Measurements from ENCODE around the gene SOBP.
"Not testable (repeated sequence)": the region's sequence is repeated elsewhere in the genome, so short reads cannot be mapped to it uniquely, and the experiment has no call there.

Gene SOBP

GRCh38 chr6:107488174-107488874 is 1.6 kb upstream of the SOBP start:
- DNase-seq (ENCODE audit: low read depth in 4 of 4, low spot score in 1 of 4), result no peak

- DNase-seq (ENCODE audit: low read depth in 4 of 4, low spot score in 1 of 4), result no peak
Measured at GRCh38 chr6:107488875-107489635, 862 bp upstream of the SOBP start.

GRCh38 chr6:107490566-107491137 is 735 bp downstream of the SOBP start:
- DNase-seq (ENCODE audit: low read depth in 4 of 4, low spot score in 1 of 4), result no peak

GRCh38 chr6:107491138-107491609 is 1.3 kb downstream of the SOBP start:
- no peak for DNase-seq (ENCODE audit: low read depth in 4 of 4, low spot score in 1 of 4)

DNA sequence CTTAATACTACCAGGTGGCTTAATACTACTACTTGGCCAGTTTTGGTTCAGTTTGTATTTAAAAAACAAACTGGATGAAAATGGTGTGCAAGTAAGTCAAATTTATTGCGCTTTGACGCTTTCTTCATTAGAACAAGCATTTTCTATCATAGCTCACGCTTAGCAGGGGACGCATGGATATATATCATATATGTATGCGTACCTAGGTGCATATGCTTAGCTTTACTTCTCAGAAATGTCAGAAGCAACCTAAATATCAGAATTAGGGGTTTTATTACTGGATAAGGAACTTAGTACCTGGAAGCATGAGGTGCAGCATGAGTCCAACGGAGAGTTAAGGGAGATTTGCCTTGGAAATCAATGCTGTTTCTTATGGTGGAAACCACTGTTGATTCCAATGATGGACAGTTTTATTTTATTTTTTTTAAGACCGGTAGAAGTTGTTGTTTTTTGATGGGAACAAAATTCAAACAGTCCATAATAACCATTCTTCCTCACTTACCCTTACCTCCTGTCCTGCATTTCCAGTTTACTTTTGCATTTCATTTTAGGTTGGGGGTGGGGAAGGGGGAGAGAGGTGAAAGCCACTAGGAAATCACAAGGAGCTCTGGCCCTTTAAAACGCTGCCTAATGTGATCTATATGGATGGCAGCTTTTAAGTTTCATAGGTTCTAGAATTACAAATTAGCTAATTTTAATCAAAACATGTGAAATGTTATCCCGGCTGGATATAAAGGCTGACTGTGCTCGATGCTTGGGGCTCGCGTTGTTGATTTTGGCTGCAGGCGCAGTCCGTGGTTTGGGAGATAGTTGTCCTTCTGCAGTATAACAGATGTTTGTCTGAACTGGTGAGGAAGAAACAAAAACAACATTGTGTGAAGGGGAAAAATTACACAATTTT is 2.1 kb downstream of the SOBP start:
- no peak for DNase-seq (ENCODE audit: low read depth in 4 of 4, low spot score in 1 of 4)

DNA sequence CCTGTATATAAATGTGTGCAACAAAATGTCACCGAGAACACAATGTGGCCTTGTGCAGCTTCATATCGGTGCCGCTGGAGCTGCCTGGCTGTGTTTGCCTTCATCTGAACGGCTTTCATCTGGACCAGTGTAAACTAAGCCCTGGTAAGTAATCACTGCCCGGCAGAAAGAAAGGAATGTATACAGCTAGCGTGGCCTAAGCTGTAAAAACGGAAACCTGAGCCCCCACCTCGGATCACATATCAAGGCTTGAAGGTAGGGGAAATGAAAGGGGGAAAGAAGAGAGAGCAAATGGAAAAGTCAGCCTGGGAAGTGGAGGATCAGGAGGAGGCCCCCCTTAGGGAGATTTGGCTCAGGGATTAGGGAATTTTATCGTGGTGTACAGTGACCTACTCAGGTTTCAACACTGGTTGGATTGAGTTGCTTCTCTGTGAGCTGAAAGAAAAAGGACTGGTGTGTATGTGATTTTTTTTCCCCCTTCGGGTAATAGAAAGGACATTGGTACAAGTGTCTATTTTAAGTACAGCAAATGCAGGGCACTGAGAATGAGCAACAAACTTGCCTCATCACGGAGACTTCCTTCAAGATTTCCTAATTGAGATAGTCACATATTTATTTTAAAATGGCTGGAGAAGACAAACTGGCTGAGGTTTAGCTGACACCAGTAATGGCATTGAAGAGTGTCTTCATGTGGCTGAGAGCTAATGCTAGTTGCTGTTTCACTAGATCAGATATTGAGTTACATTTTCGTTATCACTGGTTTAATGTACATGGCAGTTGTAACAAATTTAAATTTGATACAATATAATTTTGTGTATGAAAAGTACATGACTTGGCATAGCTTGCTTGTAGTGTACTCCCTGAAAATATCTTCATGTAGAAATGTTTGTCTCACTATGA is 3.5 kb downstream of the SOBP start:
- no peak for DNase-seq (ENCODE audit: low read depth in 4 of 4, low spot score in 1 of 4)

DNA sequence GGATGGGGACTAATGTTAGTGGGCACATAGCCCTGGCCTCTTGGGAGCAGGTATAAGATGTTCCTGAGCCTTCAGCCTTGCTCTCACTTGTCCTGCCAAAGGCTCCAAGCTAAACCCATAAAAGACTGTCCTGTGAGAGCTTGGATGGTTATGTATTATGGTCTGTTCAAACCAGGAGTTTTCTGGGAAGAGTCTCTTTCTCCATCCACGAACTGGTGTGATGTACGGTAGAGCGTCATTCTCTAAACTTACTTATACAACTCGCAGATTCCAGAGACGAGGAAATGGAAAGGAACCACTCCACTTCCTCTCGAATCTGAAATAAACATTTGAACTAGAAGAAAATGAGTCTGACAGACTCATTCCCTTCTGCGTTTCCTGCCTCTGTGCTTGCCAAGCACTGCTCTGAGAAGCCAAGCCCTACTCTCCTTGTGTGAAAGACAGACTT is 5.3 kb downstream of the SOBP start:
- DNase-seq (ENCODE audit: low read depth in 4 of 4, low spot score in 1 of 4), result no peak

DNA sequence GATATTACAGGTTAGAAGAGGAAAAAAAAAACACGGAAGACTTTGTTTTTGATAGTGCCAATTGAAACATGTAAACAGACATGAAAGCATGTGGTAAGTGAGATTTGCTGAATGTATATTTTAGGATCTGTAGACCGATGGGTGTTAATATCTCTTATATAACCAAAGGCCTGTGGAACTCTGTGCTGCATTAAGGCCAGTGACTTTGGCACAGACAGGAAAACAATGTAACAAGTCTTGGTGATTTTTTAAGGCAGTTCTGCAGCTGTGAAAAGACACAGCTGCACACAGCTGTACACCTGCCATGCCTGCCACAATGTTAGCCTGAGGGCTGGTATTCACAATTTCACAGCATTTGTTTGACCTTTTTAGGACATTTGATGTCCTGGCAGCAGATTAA is 6.1 kb downstream of the SOBP start:
- DNase-seq (ENCODE audit: low read depth in 4 of 4, low spot score in 1 of 4), result no peak

GRCh38 chr6:107496892-107497684 is 7.2 kb downstream of the SOBP start:
- DNase-seq (ENCODE audit: low read depth in 4 of 4, low spot score in 1 of 4), result no peak

- DNase-seq (ENCODE audit: low read depth in 4 of 4, low spot score in 1 of 4), result no peak
Measured at GRCh38 chr6:107504270-107505026, 14.5 kb downstream of the SOBP start.

GRCh38 chr6:107506145-107506544 is 16.2 kb downstream of the SOBP start:
- no peak for DNase-seq (ENCODE audit: low read depth in 4 of 4, low spot score in 1 of 4)

GRCh38 chr6:107509506-107509905 is 19.6 kb downstream of the SOBP start:
- DNase-seq (ENCODE audit: low read depth in 4 of 4, low spot score in 1 of 4), result no peak

DNA sequence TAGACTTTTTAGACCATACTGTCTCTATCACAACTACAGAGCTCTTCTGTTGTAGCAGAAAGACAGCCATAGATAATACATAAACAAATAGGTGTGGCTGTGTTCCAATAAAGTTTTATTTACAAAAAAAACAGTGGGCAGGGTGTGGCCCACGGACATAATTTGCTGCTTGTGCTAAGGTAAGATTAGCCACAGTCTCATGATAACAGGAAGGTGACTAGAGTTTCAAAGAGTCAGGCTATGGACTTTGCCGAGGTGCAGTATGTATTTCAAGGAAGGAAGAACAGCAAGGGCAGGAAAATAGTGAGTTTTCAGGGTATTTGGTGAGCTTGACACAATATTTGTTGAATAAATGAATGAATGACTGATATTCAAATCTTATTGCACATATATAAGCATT is 20.2 kb downstream of the SOBP start:
- no peak for DNase-seq (ENCODE audit: low read depth in 4 of 4, low spot score in 1 of 4)

- DNase-seq (ENCODE audit: low read depth in 4 of 4, low spot score in 1 of 4), result no peak
Measured at GRCh38 chr6:107511511-107511993, 21.6 kb downstream of the SOBP start.

DNA sequence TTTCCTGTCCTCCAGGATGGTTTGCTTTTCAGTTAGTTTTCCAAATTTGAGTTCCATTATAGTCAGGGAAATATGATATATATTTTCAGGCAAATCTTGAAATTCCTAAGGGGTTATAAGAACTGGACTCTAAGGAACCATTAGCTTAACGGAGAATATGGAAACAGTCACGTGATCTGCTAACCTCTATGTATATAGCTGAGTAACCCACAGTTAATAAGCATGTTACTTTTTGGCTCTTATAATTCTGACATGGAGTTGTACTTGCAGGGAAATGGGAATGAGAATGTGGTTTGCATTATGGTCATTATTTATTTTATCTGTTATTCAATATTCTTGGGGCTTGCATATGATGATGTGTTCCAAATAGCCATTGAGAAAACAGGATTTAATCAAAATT is 23.3 kb downstream of the SOBP start:
- no peak for DNase-seq (ENCODE audit: low read depth in 4 of 4, low spot score in 1 of 4)

GRCh38 chr6:107515955-107516354 is 26.0 kb downstream of the SOBP start:
- DNase-seq (ENCODE audit: low read depth in 4 of 4, low spot score in 1 of 4), result no peak

DNA sequence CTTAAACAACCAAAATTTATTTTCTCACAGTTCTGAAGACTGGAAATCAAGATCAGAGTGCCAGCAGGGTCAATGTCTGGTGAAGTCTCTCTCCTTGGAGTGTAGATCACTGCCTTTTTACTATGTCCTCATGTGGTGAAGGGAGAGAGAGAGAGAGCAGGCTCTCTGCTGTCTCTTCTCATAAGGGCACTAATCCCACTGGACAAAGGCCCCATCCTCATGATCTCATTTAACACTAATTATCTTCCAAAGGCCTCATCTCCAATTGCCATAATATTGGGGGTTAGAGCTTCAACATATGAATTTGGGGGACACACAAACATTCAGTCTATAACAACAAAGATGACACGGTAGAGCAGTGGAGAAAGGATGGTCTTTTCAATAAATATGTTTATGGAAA is 27.4 kb downstream of the SOBP start:
- no peak for DNase-seq (ENCODE audit: low read depth in 4 of 4, low spot score in 1 of 4)

GRCh38 chr6:107519224-107519623 is 29.3 kb downstream of the SOBP start:
- not testable (repeated sequence) for DNase-seq (ENCODE audit: low read depth in 4 of 4, low spot score in 1 of 4)
